Body of pancreas (tissue), 4 donors: Measurements from ENCODE around the gene ADGRA1.

Experiments
- CTCF ChIP-seq, 7 experiments: fragments of 450-650 bp in 4 of 7; fragments of 200-600 bp in 3 of 7; sonication (generic) in 3 of 7; IDR thresholded peaks; one replicate each; pipeline ENCODE4 v1.5.1; 2016 to 2019; ENCODE audit warnings: antibody characterized with exemption in 7 of 7
- POLR2A ChIP-seq, 3 donors: fragments of 450-650 bp; IDR thresholded peaks; one replicate each; pipeline ENCODE4 v1.6.1; 2016; ENCODE audit warnings: antibody characterized with exemption in 3 of 3, mild to moderate bottlenecking in 2 of 3

- no peak for TF ChIP-seq CTCF (IDR thresholded peaks at IDR 0.05)
- TF ChIP-seq POLR2A (IDR thresholded peaks at IDR 0.05), result no peak
Observed at GRCh38 chr10:133159611-133159949, 71.9 kb downstream of the ADGRA1 start.
